NB4 (cell line): ENCODE results near the gene PDGFC.

Experiments used
- POLR2A ChIP-seq: IDR thresholded peaks from 2 replicates; pipeline ENCODE4 v1.6.1; 2011; ENCODE audit warnings: mild to moderate bottlenecking; ENCODE audit not compliant: insufficient read length; ENCODE audit errors: extremely low read depth
- TF ChIP-seq, protein P1 (sequence below): IDR thresholded peaks from one replicate; pipeline ENCODE4 v1.5.1; 2012; ENCODE audit warnings: low read depth, low read length
- TF ChIP-seq, protein P2 (sequence below): IDR thresholded peaks from 2 replicates; pipeline ENCODE4 v1.6.1; 2011; ENCODE audit warnings: low read depth, low read length

DNA sequence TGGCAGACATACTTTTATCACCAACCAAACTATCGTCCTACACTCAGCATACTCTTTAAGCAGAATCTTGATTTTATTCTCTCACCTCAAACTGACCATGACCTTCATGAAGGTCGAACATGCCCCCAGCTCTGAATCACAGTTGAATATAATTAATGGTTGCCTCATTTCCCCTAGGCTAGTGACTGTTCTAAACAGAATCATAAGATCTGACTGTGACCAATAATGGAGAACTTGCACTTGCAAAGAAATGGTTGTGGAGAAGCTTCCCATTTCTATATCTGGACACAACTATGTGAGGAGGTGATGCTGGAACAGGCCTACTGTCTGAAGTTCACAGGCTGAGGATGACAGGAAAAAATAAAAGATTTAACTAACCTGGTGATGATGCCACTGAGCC is 85.1 kb downstream of the PDGFC start:
- TF ChIP-seq, protein P1, sequence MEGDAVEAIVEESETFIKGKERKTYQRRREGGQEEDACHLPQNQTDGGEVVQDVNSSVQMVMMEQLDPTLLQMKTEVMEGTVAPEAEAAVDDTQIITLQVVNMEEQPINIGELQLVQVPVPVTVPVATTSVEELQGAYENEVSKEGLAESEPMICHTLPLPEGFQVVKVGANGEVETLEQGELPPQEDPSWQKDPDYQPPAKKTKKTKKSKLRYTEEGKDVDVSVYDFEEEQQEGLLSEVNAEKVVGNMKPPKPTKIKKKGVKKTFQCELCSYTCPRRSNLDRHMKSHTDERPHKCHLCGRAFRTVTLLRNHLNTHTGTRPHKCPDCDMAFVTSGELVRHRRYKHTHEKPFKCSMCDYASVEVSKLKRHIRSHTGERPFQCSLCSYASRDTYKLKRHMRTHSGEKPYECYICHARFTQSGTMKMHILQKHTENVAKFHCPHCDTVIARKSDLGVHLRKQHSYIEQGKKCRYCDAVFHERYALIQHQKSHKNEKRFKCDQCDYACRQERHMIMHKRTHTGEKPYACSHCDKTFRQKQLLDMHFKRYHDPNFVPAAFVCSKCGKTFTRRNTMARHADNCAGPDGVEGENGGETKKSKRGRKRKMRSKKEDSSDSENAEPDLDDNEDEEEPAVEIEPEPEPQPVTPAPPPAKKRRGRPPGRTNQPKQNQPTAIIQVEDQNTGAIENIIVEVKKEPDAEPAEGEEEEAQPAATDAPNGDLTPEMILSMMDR: no peak
- no peak for TF ChIP-seq POLR2A
- TF ChIP-seq, protein P2, sequence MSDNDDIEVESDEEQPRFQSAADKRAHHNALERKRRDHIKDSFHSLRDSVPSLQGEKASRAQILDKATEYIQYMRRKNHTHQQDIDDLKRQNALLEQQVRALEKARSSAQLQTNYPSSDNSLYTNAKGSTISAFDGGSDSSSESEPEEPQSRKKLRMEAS: no peak
